Astrocyte (in vitro differentiated cells and primary cell): Measurements from ENCODE around the gene MAP2K7.

Source experiments
- EZH2 ChIP-seq: IDR thresholded peaks from 2 replicates; pipeline ENCODE4 v1.6.1; 2012; ENCODE audit warnings: mild to moderate bottlenecking, low read length, inconsistent platforms; ENCODE audit not compliant: insufficient read depth
- TF ChIP-seq, protein P1 (sequence below): IDR thresholded peaks from 2 replicates; pipeline ENCODE4 v1.5.1; 2011; ENCODE audit warnings: low read depth, mild to moderate bottlenecking, inconsistent platforms, low read length, moderate library complexity; ENCODE audit not compliant: insufficient read depth

- TF ChIP-seq, protein P1, sequence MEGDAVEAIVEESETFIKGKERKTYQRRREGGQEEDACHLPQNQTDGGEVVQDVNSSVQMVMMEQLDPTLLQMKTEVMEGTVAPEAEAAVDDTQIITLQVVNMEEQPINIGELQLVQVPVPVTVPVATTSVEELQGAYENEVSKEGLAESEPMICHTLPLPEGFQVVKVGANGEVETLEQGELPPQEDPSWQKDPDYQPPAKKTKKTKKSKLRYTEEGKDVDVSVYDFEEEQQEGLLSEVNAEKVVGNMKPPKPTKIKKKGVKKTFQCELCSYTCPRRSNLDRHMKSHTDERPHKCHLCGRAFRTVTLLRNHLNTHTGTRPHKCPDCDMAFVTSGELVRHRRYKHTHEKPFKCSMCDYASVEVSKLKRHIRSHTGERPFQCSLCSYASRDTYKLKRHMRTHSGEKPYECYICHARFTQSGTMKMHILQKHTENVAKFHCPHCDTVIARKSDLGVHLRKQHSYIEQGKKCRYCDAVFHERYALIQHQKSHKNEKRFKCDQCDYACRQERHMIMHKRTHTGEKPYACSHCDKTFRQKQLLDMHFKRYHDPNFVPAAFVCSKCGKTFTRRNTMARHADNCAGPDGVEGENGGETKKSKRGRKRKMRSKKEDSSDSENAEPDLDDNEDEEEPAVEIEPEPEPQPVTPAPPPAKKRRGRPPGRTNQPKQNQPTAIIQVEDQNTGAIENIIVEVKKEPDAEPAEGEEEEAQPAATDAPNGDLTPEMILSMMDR, result no peak
- TF ChIP-seq EZH2, result no peak
Measured at GRCh38 chr19:7862413-7862951, 41.2 kb upstream of the MAP2K7 start.
